HPDE6-E6E7 (cell line): Measurements from ENCODE around the gene TGM6.

Experiments
- DNase-seq: peaks from one replicate; pipeline ENCODE4 v3.0.0; 2011; ENCODE audit warnings: missing footprints; ENCODE audit errors: extremely low spot score

Gene TGM6

DNA sequence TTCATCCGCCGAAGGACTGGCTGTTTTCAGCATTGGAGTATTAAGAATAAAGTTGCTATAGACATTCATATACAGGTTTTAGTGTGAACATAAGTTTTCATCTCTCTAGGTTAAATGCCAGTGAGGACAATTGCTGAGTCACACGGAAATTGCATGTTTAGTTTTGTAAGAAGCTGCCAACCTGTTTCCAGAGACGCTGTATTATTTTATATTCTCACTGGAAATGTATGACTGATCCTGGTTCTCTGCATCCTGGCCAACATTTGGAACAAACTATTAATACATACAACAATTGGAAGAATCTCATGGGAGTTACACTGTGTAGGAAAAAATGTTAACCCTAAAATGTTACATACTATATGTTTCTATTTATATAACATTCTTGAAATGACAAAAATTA is 16.7 kb upstream of the TGM6 start:
- DNase-seq = no peak

DNA sequence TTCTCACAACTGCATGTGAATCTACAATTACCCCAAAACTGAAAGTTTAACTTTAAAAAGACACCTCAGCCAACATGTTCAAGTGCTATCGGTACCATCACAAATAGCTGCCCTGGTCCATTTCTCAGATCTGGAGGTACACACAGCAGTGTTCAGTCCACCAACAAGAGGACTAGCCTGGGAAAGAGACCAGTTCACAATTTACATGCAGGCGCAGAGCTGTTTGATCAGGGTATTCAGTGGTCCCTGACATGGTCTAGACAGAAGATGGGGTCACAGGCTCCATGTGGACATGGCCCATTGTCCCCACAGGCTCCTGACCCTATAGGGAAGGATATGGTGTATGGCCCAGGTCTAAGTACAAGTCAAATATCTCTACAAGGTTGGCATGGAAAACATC is 15.6 kb upstream of the TGM6 start:
- DNase-seq = no peak

DNA sequence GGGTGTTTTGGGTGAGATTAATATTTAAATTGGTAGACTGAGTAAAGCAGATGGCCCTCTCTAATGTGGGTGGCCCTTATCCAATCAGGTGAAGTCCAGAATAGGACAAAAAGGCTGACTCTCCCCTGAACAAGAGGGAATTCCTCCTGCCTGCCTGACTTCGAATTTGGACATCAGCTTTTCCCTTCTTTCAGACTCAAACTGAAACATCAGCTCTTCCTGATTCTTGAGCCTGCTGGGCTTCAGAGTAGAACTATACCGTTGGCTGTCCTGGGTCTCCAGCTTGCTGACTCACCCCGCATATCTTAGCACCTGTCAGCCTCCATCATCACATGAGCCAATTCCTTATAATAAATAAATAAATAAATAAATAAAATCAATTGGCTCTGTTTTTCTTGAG is 15.0 kb upstream of the TGM6 start:
- no peak for DNase-seq

DNA sequence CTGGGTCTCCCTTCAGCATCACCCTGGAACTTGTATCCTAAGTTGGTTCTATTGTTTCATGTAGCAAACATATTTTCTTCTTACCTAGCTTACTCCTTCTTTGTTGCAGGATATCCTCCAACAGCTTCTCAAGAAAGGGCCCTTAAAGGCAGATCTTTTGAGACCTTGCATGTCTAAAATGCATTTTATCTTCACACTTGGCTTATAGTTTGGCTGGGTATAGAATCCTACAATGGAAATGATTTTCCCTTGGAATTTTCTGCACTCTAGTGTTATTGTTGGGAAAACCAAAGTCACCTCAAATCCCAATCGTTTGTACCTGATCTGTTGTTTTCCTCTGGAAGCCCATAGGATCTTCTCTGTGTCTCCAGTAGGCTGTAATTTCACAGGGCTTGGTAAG is 12.1 kb upstream of the TGM6 start:
- DNase-seq = no peak

DNA sequence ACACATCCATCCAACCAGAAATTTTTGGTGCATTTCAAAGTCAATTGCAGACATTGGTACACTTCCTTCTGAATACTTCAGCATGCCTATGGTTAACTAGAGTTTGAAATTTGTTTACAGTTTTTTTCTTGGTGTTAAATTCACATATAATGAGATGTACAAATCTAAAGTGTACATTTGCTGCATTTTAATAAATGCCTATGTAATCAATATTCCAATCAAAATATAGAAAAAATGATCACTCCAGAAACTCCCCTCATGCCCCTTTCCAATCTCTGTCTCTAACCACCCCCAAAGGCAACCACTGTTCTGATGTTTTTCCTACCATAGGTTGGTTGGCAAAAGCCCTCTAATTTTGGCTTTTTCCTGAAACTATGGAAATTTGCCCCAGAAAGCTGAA is 7.6 kb upstream of the TGM6 start:
- DNase-seq = no peak

DNA sequence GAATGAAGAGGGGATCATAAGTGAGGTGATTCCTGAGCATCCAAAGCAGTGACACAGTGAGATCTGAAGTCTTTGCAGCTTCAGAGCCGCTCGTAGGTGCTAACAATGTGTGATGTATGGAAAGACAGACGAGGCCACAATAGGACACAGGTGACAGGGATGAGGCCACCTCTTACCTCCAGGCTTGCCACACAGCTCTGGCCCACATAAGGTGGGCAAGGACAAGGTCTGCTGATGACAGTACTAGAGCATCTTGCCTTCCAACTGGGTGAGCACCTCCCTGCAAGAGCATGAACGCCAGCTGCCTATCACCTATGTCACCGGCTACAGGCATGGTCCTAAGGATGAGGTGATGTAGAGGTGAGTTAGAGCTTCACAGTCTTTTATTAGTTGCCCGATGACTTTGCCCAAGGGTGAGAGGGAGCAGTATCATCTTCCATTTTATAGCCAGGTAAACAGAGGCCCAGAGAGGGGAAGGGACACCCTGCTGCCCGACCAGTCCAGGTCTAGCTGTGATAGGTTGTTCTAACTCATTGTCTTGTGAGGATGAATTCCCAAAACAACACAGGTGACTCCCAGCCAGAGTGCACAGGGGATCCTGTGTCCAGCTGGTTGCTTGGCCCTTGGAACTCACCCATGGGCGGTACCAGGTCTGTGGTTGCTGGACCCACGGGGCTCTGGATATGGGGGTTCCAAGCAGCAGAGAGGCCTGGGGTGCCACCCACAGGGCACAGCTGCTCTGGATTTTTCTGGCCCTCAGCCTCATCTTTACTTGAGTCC is 6.2 kb upstream of the TGM6 start:
- DNase-seq = no peak

DNA sequence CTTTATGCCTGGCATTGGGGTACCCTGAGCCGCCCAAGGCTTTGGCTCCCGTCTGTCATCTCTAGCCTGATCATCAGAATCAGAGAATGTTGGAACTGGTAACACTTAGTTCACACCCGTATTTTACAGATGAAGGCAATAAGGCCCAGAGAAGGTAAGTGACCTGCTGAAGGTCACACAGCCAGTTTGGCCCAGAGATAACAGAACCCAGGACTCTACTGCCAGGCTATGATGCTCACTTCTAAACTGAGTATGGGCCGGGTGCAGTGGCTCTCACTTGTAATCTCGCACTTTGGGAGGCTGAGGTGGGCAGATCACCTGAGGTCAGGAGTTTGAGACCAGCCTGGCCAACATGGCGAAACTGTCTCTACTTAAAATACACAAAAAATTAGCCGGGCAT is 1.8 kb upstream of the TGM6 start:
- no peak for DNase-seq

DNA sequence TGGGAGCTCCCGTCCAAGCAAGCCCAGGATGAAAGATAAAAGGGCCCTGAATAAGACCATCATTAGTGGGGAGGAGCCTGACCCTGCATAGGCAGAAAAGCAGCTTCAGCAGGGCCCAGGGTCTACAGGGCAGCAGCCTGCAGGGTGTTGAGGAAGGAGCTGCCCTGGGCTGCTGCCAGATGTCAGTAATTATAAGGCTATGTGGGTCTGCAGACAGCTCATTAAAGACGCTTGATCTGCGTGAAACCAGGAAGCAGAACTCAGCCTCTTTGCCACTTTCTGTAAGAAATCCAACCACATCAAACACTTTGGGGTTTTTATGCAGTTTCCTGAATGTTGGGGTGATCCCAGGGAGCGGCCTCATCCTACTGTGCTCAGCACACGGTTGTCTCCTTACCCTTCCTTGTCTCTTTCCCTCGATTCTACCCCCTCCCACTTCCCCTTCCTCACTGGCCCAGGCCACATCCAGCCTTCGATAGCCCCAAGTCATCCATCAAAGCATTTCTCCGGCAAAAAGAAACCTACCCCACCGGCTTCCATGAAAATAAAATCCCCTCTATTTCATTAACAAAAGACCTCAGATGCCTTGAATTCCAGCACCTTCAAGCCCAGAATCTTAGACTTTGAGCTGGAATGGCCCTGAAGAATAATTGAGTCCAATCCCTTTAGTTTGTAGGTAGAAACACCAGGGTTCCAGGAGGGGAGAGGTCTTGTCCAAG is 1.0 kb upstream of the TGM6 start:
- DNase-seq = no peak

DNA sequence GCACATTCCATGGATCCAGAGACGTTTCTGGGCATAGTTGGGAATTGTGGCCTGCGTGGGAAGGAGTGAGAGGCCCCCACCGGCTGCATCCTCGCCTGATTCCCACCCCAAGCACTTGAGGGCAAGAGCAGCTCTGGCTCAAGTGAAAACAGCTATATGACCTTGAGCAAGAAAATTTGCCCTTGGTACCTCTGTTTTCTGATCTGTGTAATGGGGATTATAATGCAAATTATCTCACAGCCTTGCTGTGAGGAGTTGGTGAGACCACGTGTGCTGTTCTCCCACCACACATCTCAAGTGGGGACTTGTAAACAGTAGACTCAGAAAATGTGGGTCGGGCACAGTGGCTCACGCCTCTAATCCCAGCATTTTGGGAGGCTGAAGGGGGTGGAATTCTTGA is 602 bp downstream of the TGM6 start:
- DNase-seq = no peak

DNA sequence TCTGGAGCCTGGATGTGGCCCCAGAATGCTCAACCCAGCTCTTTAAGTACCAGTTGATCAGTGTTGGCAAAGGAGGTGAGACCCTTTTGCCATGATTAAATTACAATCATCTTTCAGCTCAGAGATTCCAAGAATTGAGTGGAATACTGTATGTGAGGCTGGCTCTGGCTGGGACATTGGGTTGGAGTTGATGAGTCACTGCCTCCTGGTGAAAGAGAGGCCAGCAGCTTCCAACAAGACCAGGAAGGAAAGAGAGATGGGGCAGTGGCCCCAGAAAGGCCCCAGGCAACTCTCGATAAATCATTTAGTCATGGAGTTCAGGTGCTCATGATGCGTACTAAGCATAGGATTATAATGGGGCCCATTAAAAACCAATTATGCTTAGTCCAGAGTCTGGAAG is 2.1 kb downstream of the TGM6 start:
- peak; percentile 90 for DNase-seq

DNA sequence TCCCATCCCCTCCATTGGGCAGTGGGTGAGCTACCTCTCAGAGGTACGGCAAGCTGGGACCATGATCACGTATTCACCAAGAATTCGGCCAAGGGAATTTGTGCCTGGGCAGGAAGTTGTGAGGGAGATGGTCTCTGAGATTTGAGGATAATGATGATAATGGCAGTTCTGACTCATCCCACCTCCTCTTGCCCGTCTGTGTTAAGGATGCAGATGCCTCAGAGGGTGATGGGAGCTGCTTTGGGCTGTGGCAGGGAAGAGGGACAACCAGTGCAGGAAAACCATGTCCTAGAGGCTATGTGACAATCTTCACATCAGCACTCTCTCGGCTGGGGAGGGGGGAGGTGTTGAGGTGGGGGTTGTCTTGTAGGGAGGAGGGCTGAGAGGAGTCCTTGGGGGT is 4.3 kb downstream of the TGM6 start:
- DNase-seq = no peak

DNA sequence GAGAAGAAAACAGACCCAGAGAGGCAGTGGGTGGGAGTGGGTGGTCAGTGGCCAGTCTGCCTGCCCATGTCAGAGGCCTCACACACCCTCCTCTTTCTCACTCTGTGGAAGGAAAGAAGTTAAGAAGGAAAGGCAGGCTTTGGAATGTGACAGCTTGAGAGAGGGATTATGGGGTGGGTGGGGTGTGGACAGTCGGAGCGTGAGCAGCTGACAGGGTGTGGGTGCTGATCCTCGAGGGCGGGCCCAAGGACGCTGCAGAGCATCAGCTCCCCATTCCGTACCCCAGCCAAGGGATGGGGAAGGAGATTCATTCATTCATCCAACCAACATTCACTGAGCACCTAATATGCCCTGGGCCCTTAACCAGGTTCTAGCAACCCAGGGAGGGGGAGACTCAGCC is 4.8 kb downstream of the TGM6 start:
- no peak for DNase-seq

DNA sequence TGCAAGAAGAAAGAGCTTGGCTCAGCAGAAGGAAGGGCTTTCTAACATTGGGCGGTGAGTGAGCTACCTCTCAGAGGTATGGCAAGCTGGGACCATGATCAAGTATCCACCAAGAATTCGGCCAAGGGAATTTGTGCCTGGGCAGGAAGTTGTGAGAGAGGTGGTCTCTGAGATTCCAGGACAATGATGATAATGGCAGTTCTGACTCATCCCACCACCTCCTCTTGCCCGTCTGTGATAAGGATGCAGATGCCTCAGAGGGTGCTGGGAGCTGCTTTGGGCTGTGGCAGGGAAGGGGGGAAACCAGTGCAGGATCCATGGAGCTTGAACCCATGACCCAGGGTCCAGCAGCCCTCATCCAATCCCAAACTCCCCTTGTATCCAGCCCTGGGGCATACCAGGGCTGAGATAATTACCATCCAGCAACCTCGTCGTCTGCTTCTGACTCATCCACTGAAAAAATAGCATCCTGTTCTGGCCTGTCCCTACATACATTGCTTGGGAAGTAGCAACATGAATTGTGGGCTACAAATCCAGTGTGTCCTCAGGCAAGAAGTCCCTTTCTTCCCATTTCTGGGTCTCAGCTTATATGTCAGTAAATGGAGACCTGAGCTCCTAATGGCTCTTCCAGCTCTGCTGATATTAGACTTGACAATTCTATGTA is 5.9 kb downstream of the TGM6 start:
- peak; percentile 94 for DNase-seq

DNA sequence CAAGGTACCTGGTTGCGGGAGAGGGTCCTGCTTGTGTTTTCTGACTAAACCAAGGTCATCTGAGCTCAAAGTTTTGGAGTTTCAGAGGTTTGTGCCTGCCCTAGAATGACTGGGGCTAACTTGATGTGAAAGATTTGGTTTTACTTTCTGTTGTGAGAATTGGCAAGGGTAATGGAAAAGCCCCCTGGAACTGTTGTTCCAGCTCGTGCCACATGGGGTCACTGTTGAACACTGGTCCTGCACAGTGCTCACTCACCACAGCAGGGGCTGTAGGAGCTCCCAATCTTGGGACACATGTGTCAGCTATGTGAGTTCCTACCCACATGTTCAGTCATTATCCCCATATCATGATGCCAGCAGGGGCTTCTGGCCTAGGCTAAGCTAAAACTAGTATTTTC is 6.5 kb downstream of the TGM6 start:
- peak; percentile 69 for DNase-seq

DNA sequence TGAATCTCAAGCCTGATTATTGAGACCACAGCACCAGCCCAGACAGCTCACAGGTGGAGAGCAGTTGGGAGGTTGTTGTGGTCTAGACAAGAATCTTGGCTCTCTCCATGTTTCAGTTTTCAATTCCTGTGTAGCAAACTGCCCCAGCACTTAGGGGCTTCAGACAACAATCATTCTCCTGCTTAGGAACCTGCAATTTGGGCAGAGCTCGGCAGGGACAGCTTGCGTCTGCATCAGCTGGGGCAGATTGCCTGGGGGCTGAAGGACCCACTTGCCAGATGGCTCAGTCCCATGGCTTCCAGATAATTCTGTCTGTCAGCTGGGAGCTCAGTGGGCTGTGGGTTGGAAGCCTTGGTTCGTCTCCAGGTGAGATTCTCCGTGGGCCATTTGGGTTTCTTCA is 6.9 kb downstream of the TGM6 start:
- DNase-seq = no peak

DNA sequence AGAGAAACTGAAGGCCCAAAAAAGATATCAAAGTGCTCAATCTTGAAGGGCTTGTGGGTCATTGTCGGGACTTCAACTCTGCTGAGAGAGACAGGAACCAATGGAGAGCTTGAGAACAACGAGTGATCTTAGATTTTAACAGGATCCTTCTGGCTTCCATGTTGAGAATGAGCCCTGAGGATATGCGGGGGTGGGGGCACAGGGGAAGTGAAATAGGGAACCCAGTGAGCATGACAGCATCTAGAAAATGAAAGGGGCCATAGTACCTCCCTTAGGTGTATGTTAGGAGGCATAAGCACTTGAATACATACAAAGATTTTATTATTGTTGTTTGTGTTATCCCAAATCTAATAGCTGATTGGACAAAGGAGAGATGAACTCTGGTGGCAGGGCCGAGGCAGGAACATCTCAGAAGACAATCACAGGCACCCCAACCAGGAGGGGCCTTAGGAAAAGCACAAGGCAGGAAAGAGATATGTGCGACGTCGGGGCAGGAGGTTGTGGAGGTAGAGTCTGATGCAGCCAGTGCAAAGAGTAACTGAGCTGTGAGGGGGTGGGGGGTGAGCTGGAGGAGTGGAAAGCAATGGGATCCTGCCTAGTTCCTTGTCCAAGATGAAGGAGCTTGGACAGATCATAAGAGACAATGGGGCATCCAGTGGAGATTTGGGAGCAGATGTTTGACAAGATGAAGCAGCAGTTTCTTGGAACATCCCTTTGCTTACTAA is 10.4 kb downstream of the TGM6 start:
- no peak for DNase-seq

DNA sequence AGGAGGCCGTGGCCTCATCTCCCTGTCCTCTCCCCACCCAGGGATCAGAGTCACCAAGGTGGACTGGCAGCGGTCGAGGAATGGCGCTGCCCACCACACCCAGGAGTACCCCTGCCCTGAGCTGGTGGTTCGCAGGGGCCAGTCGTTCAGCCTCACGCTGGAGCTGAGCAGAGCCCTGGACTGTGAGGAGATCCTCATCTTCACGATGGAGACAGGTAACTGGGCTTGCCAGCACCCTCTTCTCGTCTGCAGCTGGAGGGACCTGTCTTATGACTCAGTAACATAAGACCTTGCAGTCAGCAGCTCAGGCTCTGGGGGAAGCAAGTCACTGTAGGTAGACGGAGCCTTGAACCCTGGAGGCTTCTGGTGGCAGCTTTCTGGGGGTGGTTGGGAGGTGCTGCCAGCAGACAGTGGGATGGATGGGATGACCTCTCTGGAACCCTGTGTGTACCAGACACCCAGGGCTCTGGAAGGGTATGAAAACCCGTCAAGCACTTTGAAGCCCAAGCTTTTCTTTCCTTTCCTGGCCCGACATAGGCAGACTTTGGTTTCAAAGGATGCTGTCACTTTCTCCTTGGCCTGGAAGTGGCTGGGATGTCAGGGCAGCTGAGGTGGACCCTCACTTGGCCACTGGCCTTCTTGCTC is 13.8 kb downstream of the TGM6 start:
- DNase-seq = no peak

DNA sequence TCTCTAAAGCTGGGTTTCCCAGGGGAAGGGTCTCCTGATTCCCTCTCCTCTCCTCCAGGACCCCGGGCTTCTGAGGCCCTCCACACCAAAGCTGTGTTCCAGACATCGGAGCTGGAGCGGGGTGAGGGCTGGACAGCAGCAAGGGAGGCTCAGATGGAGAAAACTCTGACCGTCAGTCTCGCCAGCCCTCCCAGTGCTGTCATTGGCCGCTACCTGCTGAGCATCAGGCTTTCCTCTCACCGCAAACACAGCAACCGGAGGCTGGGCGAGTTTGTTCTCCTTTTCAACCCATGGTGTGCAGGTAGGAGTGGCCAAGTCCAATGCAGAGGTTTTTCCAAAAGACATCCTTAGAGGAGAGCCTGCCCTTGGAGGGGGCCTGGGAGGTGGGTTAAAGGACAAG is 14.4 kb downstream of the TGM6 start:
- DNase-seq = no peak

DNA sequence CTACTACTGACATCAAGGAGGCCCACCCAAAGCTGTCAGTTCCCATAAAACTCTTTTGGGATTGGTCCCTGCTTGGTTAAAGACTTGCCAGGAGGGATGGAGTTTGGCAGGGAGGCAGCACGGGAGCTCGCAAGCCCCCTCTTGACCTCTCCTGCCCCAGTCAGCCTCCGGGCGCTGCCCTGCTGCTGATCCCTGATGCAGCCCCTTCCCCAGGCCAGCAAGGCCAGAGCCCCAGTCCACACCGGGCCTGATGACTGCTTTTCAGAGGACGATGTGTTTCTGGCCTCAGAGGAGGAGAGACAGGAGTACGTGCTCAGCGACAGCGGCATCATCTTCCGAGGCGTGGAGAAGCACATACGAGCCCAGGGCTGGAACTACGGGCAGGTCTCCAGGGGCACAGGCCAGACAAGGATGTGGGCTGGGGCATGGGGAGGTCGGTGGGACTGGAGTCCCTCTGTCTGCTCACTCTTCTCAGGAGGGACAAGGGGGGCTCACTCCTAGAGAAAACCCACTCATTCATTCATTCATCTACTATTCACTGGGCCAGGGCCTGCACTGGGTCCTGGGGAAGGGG is 15.6 kb downstream of the TGM6 start:
- DNase-seq = no peak

DNA sequence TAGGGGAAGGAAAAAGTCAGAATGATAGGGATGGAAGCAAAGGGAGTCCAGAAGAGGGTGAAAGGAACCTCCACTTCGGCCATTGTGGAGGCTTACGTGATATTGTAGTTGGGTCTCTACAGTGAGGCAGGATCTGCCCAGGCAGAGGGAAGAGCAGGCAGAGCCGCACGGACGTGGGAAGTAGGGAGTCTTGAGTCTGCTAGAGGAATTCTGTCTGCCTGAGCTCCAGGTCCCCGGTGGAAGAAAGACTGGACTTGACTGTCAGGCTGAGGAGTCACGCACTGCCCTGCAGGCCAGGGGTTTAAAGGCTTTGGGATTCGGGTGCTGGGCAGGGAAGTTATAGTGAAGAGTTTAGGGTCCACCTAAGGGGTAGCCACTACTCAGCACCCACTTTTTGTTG is 16.4 kb downstream of the TGM6 start:
- no peak for DNase-seq

DNA sequence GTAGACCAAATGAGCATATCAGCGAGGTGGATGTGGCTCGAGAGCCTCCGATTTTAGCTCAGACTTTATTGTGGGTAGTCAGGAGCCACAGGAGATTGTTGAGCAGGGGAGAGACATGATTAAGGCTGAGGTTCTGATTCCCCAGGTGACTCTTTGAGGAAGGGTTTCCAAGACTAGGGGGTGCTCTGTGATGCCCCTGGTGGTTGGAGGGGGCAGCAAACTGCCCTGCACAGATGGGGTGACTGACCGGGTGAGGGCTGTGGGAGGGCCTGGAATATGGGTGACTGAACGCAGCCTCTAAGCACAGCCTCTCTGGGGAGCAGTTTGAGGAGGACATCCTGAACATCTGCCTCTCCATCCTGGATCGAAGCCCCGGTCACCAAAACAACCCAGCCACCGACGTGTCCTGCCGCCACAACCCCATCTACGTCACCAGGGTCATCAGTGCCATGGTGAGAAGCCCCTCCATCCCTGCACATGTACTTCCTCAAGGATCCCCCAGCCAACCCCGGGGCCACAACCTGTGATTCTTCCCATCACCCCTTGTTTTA is 17.0 kb downstream of the TGM6 start:
- no peak for DNase-seq
